Kidney capillary endothelial cell (primary cell): ENCODE measurements around the gene ZSCAN20.

ENCODE experiments used
- DNase-seq: peaks from one replicate; pipeline ENCODE4 v3.0.0-alpha.2; 2018; ENCODE audit warnings: low spot score

Gene ZSCAN20

DNA sequence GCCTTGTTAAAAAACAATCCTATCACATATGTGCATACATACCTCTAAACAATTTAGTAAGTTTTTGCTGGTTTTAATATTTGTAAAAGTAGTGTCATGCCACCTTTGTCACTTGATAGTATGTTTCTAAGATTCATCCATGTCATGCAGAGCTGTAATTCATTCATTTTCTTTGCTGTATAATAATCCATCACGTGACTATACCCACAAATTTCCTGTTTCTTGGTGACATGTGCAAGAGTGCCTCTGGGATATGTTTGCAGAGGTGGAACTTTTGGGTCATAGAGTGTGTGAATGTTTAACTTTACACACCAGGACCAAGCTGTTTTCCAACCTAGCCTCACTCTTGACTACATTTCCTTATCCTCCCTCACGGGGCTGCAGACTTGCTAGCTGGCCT, 62.9 kb downstream of the ZSCAN20 start:
- no peak for DNase-seq

GRCh38 chr1:33537885-33538284, 65.4 kb downstream of the ZSCAN20 start:
- no peak for DNase-seq

DNA sequence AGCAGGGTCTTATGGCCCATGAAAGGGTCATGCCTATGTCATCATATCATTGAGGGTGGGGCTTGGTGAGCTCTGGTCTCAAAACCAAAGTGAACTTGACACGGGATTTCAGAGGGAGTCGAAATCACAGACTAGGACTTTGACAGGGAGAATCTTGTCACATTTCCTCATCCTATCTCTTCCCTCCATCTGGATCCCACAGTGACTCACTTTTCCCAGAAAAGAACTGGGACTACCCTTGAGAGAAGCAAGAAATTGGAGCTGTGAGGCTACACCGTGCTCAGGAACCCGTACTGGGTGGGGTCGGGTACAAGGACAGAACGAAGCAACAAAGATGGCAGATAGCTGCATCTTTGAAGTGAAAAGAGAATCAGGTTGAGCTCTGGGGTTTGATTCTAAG, 69.5 kb downstream of the ZSCAN20 start:
- no peak for DNase-seq
